ENCODE data around the gene SPG7.

GRCh38 chr16:89466920-89467319 is 41.3 kb upstream of the SPG7 start:
- TF ChIP-seq CTCF (IDR thresholded peaks at IDR 0.05; ENCODE audit: low read length) = no peak
- no peak for TF ChIP-seq EZH2 (optimal IDR thresholded peaks at IDR 0.05; ENCODE audit: low read depth, low read length)

All from MM.1S (cell line).